Esophagus squamous epithelium (tissue), 4 donors: ENCODE data around the gene RUNDC3A.

Experiments used
- CTCF ChIP-seq, 6 experiments: fragments of 450-650 bp in 4 of 6; fragments of 200-600 bp in 2 of 6; sonication (generic) in 2 of 6; IDR thresholded peaks; one replicate each; pipeline ENCODE4 v1.5.1; 2016 to 2019; ENCODE audit warnings: antibody characterized with exemption in 6 of 6, mild to moderate bottlenecking in 4 of 6, moderate library complexity in 4 of 6
- POLR2A ChIP-seq, 4 donors: fragments of 450-650 bp; IDR thresholded peaks; one replicate each; pipeline ENCODE4 v1.6.1; 2017; ENCODE audit warnings: antibody characterized with exemption in 4 of 4, mild to moderate bottlenecking in 4 of 4, moderate library complexity in 3 of 4

GRCh38 chr17:44284024-44284400 is 24.4 kb upstream of the RUNDC3A start:
- TF ChIP-seq POLR2A (IDR thresholded peaks at IDR 0.05), result no peak
- no peak for TF ChIP-seq CTCF (IDR thresholded peaks at IDR 0.05)
